Activated naive CD4-positive, alpha-beta T cell treated with anti-CD3 and anti-CD28 coated beads, Interleukin-2, amount 10 ng/mL, durations not matched to agents 7 days and 5 days (primary cell): ENCODE results near the gene VPS4B.
"Not testable (repeated sequence)": the region's sequence is repeated elsewhere in the genome, so short reads cannot be mapped to it uniquely, and the experiment has no call there.

Source experiments
- CTCF ChIA-PET: fragments of 350-600 bp; sonication (Branson Sonifier 250); formaldehyde crosslinking; loops from one replicate; lab custom pipeline; 2021; ENCODE audit warnings: antibody characterized with exemption; lab: Charles Lee
- DNase-seq: peaks from one replicate; pipeline ENCODE4 v3.0.0-alpha.2; 2020
- H3K27ac Mint-ChIP-seq: one replicate; pipeline ENCODE4 v1.8.0; 2021; ENCODE audit warnings: mild to moderate bottlenecking, moderate library complexity, mixed read lengths
- H3K27me3 Mint-ChIP-seq: one replicate; pipeline ENCODE4 v1.8.0; 2021; ENCODE audit warnings: mild to moderate bottlenecking, mixed read lengths
- H3K36me3 Mint-ChIP-seq: one replicate; pipeline ENCODE4 v1.8.0; 2021; ENCODE audit warnings: mixed read lengths
- H3K4me1 Mint-ChIP-seq: one replicate; pipeline ENCODE4 v1.8.0; 2021; ENCODE audit warnings: mixed read lengths
- H3K4me3 Mint-ChIP-seq: one replicate; pipeline ENCODE4 v1.8.0; 2021; ENCODE audit warnings: mild to moderate bottlenecking, moderate library complexity, mixed read lengths
- H3K9me3 Mint-ChIP-seq: one replicate; pipeline ENCODE4 v1.8.0; 2021; ENCODE audit warnings: mixed read lengths

Gene VPS4B

GRCh38 chr18:63422087-63422863, at the start of gene VPS4B:
Gene VPS4B (minus strand): TSS chr18:63422476. CDS start chr18:63422259, 217 bp downstream.
- peak within 1 kb of the TSS; percentile 86 for H3K4me3 Mint-ChIP-seq
- H3K4me1 Mint-ChIP-seq, result peaks cover 35% of the 10 kb centered on the region
- CTCF ChIA-PET, result interaction anchor here (1.5 kb wide), 1 partner anchor 11 kb away, joined by 8 read pairs; no protein-coding TSS in a partner anchor
- peaks cover 20% of the 10 kb centered on the region for H3K27me3 Mint-ChIP-seq
- peaks cover 17% of the 10 kb centered on the region for H3K36me3 Mint-ChIP-seq
- DNase-seq, result peak; percentile 99
- peak within 1 kb of the TSS; percentile 94 for H3K27ac Mint-ChIP-seq
- no peaks in the 10 kb centered on the region for H3K9me3 Mint-ChIP-seq

DNA sequence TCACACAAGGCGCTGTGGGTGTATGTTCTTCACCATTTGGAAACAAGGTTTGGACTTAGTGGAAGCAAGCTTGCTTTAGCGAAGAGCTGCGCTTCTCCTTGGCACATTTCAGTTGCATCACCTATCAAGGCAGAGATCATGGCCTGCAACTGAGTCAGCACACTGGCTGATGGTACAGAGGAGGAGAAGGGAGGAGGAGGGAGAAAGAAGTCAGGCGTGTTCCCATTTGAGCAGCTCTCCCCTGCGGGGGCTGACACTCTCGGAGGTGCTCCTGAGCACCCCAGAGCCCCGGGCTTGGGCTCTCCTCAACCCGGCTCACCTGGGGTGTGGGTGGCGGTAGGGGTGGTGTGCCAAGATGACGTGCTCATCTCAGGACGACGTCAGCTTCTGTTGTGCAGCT, 48.5 kb upstream of the VPS4B start:
- H3K36me3 Mint-ChIP-seq, result no peaks in the 10 kb centered on the region
- H3K9me3 Mint-ChIP-seq, result no peaks in the 10 kb centered on the region
- H3K4me3 Mint-ChIP-seq, result no peak overlapping the region
- CTCF ChIA-PET, result no interaction called here
- no peaks in the 10 kb centered on the region for H3K4me1 Mint-ChIP-seq
- H3K27ac Mint-ChIP-seq, result no peak overlapping the region
- DNase-seq, result no peak
- H3K27me3 Mint-ChIP-seq, result no peaks in the 10 kb centered on the region

- Mint-ChIP-seq H3K36me3 (no peaks in the 10 kb centered on the region), H3K27ac (no peak overlapping the region), H3K4me1 (no peaks in the 10 kb centered on the region), H3K27me3 (peaks cover 13% of the 10 kb centered on the region), H3K9me3 (no peaks in the 10 kb centered on the region), H3K4me3 (no peak overlapping the region)
- no peak for DNase-seq
- CTCF ChIA-PET, result no interaction called here
Observed at GRCh38 chr18:63468575-63468974, 46.3 kb upstream of the VPS4B start.

GRCh38 chr18:63467699-63468098, 45.4 kb upstream of the VPS4B start:
- no peaks in the 10 kb centered on the region for H3K36me3 Mint-ChIP-seq
- no peaks in the 10 kb centered on the region for H3K9me3 Mint-ChIP-seq
- DNase-seq, result no peak
- H3K4me1 Mint-ChIP-seq, result no peaks in the 10 kb centered on the region
- peaks cover 16% of the 10 kb centered on the region for H3K27me3 Mint-ChIP-seq
- H3K4me3 Mint-ChIP-seq, result no peak overlapping the region
- CTCF ChIA-PET, result no interaction called here
- no peak overlapping the region for H3K27ac Mint-ChIP-seq

DNA sequence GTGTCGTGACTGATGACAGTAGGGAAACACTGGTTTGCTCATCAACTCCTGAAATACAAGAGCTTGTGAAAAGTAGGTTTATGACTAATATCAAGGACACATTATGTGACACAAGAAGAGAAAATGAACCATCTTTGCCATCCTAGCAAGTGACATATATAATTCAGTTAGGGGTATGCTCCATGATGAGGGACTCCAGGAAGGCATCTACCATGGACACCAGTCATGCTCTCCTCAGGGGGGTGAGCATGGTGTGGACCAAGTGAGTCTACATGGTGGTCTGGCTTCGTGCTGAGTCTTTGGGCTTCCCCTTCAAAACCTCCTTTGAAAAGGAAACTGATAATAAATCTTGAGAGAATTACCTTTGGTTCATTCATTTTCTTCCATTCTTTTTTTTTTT, 42.8 kb upstream of the VPS4B start:
- peaks cover 22% of the 10 kb centered on the region for H3K27me3 Mint-ChIP-seq
- no peaks in the 10 kb centered on the region for H3K36me3 Mint-ChIP-seq
- CTCF ChIA-PET, result interaction anchor here (0.6 to 1.2 kb wide), 2 partner anchors 46 to 113 kb away, joined by 3 read pairs; no protein-coding TSS in a partner anchor
- H3K27ac Mint-ChIP-seq, result no peak overlapping the region
- H3K4me1 Mint-ChIP-seq, result no peaks in the 10 kb centered on the region
- no peak for DNase-seq
- H3K4me3 Mint-ChIP-seq, result no peak overlapping the region
- H3K9me3 Mint-ChIP-seq, result no peaks in the 10 kb centered on the region

DNA sequence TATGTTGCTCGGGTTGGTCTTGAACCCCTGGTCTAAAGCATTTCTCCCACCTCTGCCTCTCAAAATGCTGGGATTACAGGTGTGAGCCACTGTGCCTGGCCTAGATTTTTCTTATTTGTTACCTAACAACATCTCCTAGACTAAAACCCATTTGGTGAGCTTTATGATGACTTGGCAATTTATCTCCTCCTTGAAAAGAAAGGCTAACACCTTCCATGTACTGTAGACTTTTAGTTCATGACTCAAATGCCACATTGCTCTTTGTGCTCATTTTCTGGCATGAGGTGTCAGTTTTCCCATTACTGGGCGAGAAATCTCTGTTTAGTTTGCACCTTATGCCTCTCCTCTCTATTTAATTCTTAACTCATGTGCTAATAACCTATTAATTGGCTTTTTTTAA, 42.2 kb upstream of the VPS4B start:
- DNase-seq, result no peak
- peaks cover 24% of the 10 kb centered on the region for H3K27me3 Mint-ChIP-seq
- CTCF ChIA-PET, result interaction anchor here (0.6 to 1.2 kb wide), 2 partner anchors 47 to 114 kb away, joined by 3 read pairs; no protein-coding TSS in a partner anchor
- H3K9me3 Mint-ChIP-seq, result no peaks in the 10 kb centered on the region
- no peak overlapping the region for H3K27ac Mint-ChIP-seq
- no peaks in the 10 kb centered on the region for H3K4me1 Mint-ChIP-seq
- no peak overlapping the region for H3K4me3 Mint-ChIP-seq
- H3K36me3 Mint-ChIP-seq, result no peaks in the 10 kb centered on the region

- CTCF ChIA-PET, result no interaction called here
- H3K27me3 Mint-ChIP-seq, result peaks cover 25% of the 10 kb centered on the region
- H3K4me3 Mint-ChIP-seq, result no peak overlapping the region
- no peak for DNase-seq
- no peaks in the 10 kb centered on the region for H3K4me1 Mint-ChIP-seq
- no peaks in the 10 kb centered on the region for H3K9me3 Mint-ChIP-seq
- H3K36me3 Mint-ChIP-seq, result no peaks in the 10 kb centered on the region
- no peak overlapping the region for H3K27ac Mint-ChIP-seq
Observed at GRCh38 chr18:63460414-63460813, 38.1 kb upstream of the VPS4B start.

DNA sequence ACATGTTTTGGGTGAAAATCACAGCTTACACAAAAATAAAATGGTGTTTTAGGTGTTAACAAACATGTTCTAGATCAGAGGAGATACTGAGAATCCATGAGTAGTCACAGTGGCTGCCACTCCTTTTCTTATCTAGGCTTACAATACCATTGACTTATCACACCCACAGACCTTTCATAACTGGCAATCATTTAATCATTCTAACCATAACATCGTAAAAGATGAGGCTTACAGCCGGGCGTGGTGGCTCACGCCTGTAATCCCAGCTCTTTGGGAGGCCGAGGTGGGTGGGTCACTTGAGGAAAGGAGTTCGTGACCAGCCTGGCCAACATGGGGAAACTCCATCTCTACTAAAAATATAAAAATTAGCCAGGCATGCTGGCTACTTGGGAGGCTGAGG, 35.7 kb upstream of the VPS4B start:
- peaks cover 13% of the 10 kb centered on the region for H3K27me3 Mint-ChIP-seq
- CTCF ChIA-PET, result interaction anchor here (0.7 kb wide), 1 partner anchor 516 kb away, joined by 3 read pairs; no protein-coding TSS in a partner anchor
- H3K27ac Mint-ChIP-seq, result no peak overlapping the region
- no peak overlapping the region for H3K4me3 Mint-ChIP-seq
- no peaks in the 10 kb centered on the region for H3K4me1 Mint-ChIP-seq
- H3K9me3 Mint-ChIP-seq, result no peaks in the 10 kb centered on the region
- H3K36me3 Mint-ChIP-seq, result no peaks in the 10 kb centered on the region
- DNase-seq, result no peak

- Mint-ChIP-seq H3K27me3 (peaks cover 7% of the 10 kb centered on the region), H3K4me1 (no peaks in the 10 kb centered on the region), H3K27ac (no peak overlapping the region), H3K9me3 (no peaks in the 10 kb centered on the region), H3K4me3 (no peak overlapping the region), H3K36me3 (no peaks in the 10 kb centered on the region)
- no peak for DNase-seq
- CTCF ChIA-PET, result no interaction called here
Observed at GRCh38 chr18:63454497-63454896, 32.2 kb upstream of the VPS4B start.

GRCh38 chr18:63452751-63453150, 30.5 kb upstream of the VPS4B start:
- DNase-seq, H3K9me3 Mint-ChIP-seq, H3K27me3 Mint-ChIP-seq, H3K4me1 Mint-ChIP-seq, H3K4me3 Mint-ChIP-seq, CTCF ChIA-PET, H3K27ac Mint-ChIP-seq, H3K36me3 Mint-ChIP-seq: not testable (repeated sequence)

GRCh38 chr18:63451799-63452660, 29.8 kb upstream of the VPS4B start:
- no peaks in the 10 kb centered on the region for H3K9me3 Mint-ChIP-seq
- H3K27me3 Mint-ChIP-seq, result peaks cover 7% of the 10 kb centered on the region
- peak overlapping the region; percentile 21 for H3K27ac Mint-ChIP-seq
- H3K4me1 Mint-ChIP-seq, result no peaks in the 10 kb centered on the region
- CTCF ChIA-PET, result no interaction called here
- H3K4me3 Mint-ChIP-seq, result no peak overlapping the region
- no peak for DNase-seq
- no peaks in the 10 kb centered on the region for H3K36me3 Mint-ChIP-seq

DNA sequence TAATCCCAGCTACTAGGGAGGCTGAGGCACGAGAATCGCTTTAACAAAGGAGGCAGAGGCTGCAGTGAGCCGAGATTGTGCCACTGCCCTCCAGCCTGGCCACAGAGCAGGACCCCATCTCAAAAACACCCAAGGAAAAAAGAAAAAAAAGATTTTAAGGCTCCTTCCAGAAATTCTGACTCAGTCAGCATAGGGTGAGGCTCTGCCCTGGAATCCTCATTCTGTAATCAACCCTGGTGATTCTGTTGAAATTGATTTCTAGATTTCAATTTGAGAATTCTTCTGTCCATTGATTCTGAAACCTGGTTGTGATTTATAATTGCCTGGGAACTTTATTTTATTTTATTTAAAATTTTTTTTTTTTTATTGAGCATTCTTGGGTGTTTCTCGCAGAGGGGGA, 27.1 kb upstream of the VPS4B start:
- no peak for DNase-seq
- Mint-ChIP-seq H3K27me3 (peaks cover 3% of the 10 kb centered on the region), H3K4me1 (no peaks in the 10 kb centered on the region), H3K9me3 (no peaks in the 10 kb centered on the region), H3K27ac (no peak overlapping the region), H3K36me3 (no peaks in the 10 kb centered on the region), H3K4me3 (no peak overlapping the region)
- CTCF ChIA-PET, result no interaction called here

DNA sequence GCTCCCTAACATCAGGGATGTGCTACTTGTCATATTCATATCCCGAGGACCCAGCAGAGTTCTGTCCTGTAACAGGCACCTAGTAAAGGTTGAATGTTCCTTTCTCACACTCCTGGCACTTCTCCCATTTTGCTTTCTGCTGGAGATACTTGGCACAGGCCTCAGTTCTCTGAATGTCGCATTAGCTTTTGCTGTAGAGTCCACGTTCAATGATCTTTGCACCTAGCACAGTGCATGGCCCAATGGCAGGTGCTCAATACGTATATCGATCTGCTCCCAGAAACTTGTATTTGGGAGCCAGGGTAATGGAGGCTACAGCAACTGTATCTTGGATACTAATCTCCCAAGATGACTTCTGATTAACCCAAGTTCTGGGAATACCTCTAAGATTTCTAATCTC, 24.8 kb upstream of the VPS4B start:
- H3K27ac Mint-ChIP-seq, result no peak overlapping the region
- DNase-seq, result no peak
- H3K9me3 Mint-ChIP-seq, result no peaks in the 10 kb centered on the region
- CTCF ChIA-PET, result interaction anchor here (1.5 to 1.8 kb wide), 2 partner anchors 10 to 106 kb away, joined by 3 to 6 read pairs; no protein-coding TSS in a partner anchor
- no peaks in the 10 kb centered on the region for H3K4me1 Mint-ChIP-seq
- H3K4me3 Mint-ChIP-seq, result no peak overlapping the region
- H3K27me3 Mint-ChIP-seq, result peaks cover 3% of the 10 kb centered on the region
- no peaks in the 10 kb centered on the region for H3K36me3 Mint-ChIP-seq

DNA sequence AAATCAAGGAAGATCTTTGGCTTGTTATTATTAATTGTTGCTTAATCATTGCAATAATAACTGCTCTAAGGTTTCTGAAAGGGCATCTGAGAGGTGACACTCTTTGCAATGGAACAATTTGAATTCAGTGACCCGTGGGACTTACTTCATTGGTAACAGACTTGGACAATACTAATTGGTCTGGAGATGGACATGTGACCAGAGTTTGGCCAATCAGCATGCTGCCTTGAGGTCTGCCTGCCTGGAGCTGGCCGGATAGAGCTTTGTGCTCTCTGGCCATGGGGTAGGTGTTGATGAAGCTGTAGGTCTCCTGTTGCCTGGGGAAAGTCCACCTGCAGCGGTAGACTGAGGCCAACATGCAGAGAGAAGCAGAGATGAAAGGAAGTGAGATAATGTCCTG, 24.0 kb upstream of the VPS4B start:
- Mint-ChIP-seq H3K27me3 (peaks cover 8% of the 10 kb centered on the region), H3K36me3 (no peaks in the 10 kb centered on the region), H3K27ac (no peak overlapping the region), H3K9me3 (no peaks in the 10 kb centered on the region), H3K4me3 (no peak overlapping the region), H3K4me1 (no peaks in the 10 kb centered on the region)
- CTCF ChIA-PET, result interaction anchor here (0.8 to 1.8 kb wide), 3 partner anchors 9 to 106 kb away, joined by 3 to 6 read pairs (median 3); no protein-coding TSS in a partner anchor
- no peak for DNase-seq
